Measurements from ENCODE around the gene SIPA1L3. TPM values are rescaled to one million over a fixed set of nuclear protein-coding genes. Genes with fewer than 3 reads are reported as not detected.

The SIPA1L3 gene
- total RNA-seq, 1 experiment from 2014 or later, result 125 TPM

DNA sequence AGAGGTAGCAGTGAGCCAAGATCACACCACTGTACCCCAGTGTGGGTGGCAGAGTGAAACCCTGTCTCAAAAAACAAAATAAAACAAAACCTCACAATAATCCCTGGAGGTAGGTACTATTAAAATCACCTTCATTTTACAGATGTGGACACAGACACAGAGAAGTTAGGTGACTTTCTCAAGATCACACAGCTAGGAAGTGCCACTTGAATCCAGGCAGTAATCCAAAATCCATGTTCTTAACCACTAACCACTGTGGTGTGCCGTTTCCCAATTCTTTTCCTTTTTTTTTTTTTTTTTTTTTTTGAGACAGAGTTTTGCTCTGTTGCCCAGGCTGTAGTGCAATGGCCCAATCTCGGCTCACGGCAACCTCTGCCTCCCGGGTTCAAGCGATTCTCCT, 340.1 kb downstream of the SIPA1L3 start:
- no peaks in the 10 kb centered on the region for H3K9me3 ChIP-seq
- H3K27me3 ChIP-seq (replicated peaks; ENCODE audit: control insufficient read depth, insufficient read depth, low read length), result no peaks in the 10 kb centered on the region
- Mint-ChIP-seq H3K4me1 (ENCODE audit: low read depth, unreplicated experiment) (peaks cover 39% of the 10 kb centered on the region), H3K9me3 (ENCODE audit: unreplicated experiment) (no peaks in the 10 kb centered on the region), H3K4me3 (ENCODE audit: unreplicated experiment) (no peak overlapping the region), H3K36me3 (ENCODE audit: insufficient read depth, unreplicated experiment) (peaks cover 6% of the 10 kb centered on the region), H3K27ac (ENCODE audit: unreplicated experiment) (no peak overlapping the region), H3K27me3 (ENCODE audit: insufficient read depth, unreplicated experiment) (no peaks in the 10 kb centered on the region)
- H3K36me3 ChIP-seq (ENCODE audit: control insufficient read depth, insufficient read depth, low read length), result no peaks in the 10 kb centered on the region
- BruUV-seq (replicated peaks), result no TSS peak
- intact Hi-C loops (cut with micrococcal nuclease; ENCODE audit: unreplicated experiment), result no loop called here
- no peak for DNase-seq
- POLR2A ChIA-PET, result no interaction called here
- TF ChIP-seq, protein P1, sequence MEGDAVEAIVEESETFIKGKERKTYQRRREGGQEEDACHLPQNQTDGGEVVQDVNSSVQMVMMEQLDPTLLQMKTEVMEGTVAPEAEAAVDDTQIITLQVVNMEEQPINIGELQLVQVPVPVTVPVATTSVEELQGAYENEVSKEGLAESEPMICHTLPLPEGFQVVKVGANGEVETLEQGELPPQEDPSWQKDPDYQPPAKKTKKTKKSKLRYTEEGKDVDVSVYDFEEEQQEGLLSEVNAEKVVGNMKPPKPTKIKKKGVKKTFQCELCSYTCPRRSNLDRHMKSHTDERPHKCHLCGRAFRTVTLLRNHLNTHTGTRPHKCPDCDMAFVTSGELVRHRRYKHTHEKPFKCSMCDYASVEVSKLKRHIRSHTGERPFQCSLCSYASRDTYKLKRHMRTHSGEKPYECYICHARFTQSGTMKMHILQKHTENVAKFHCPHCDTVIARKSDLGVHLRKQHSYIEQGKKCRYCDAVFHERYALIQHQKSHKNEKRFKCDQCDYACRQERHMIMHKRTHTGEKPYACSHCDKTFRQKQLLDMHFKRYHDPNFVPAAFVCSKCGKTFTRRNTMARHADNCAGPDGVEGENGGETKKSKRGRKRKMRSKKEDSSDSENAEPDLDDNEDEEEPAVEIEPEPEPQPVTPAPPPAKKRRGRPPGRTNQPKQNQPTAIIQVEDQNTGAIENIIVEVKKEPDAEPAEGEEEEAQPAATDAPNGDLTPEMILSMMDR (IDR thresholded peaks at IDR 0.05; ENCODE audit: insufficient read depth in 1 of 2, low read depth in 1 of 2, low read length in 1 of 2, severe bottlenecking in 1 of 2, unreplicated experiment in 1 of 2), result no peak
- no peak overlapping the region for H3K4me3 ChIP-seq (ENCODE audit: low read depth, low read length)
- CTCF ChIA-PET, result interaction anchor here (0.6 to 2.0 kb wide), 4 partner anchors 8 to 251 kb away, joined by 3 to 6 read pairs (median 4); partner anchors contain the start of genes CATSPERG and SPINT2
- H3K4me1 ChIP-seq, result peaks cover 29% of the 10 kb centered on the region

GRCh38 chr19:38247734-38248268, 340.8 kb downstream of the SIPA1L3 start:
- no peak for DNase-seq

GRCh38 chr19:38248421-38248820, 341.4 kb downstream of the SIPA1L3 start:
- no peaks in the 10 kb centered on the region for H3K36me3 ChIP-seq (ENCODE audit: control insufficient read depth, insufficient read depth, low read length)
- no peaks in the 10 kb centered on the region for H3K9me3 ChIP-seq
- no peak overlapping the region for H3K4me3 ChIP-seq (ENCODE audit: low read depth, low read length)
- Mint-ChIP-seq H3K4me1 (ENCODE audit: low read depth, unreplicated experiment) (peaks cover 40% of the 10 kb centered on the region), H3K4me3 (ENCODE audit: unreplicated experiment) (no peak overlapping the region), H3K9me3 (ENCODE audit: unreplicated experiment) (no peaks in the 10 kb centered on the region), H3K36me3 (ENCODE audit: insufficient read depth, unreplicated experiment) (peaks cover 6% of the 10 kb centered on the region), H3K27me3 (ENCODE audit: insufficient read depth, unreplicated experiment) (no peaks in the 10 kb centered on the region), H3K27ac (ENCODE audit: unreplicated experiment) (no peak overlapping the region)
- TF ChIP-seq, protein P1 (IDR thresholded peaks at IDR 0.05; ENCODE audit: insufficient read depth in 1 of 2, low read depth in 1 of 2, low read length in 1 of 2, severe bottlenecking in 1 of 2, unreplicated experiment in 1 of 2), result no peak
- BruUV-seq (replicated peaks), result no TSS peak
- POLR2A ChIA-PET, result no interaction called here
- CTCF ChIA-PET, result interaction anchor here (1.0 kb wide), 1 partner anchor 16 kb away, joined by 6 read pairs; the partner anchor contains the start of gene SPINT2
- peaks cover 42% of the 10 kb centered on the region for H3K4me1 ChIP-seq
- H3K27me3 ChIP-seq (replicated peaks; ENCODE audit: control insufficient read depth, insufficient read depth, low read length), result no peaks in the 10 kb centered on the region
- intact Hi-C loops (cut with micrococcal nuclease; ENCODE audit: unreplicated experiment), result no loop called here
- DNase-seq, result peak in 1 of 2 experiments; percentile 63

More at GRCh38 chr19:38247734-38248268, 340.8 kb downstream of the SIPA1L3 start:
- Mint-ChIP-seq H3K4me1 (ENCODE audit: low read depth, unreplicated experiment) (peaks cover 40% of the 10 kb centered on the region), H3K27me3 (ENCODE audit: insufficient read depth, unreplicated experiment) (no peaks in the 10 kb centered on the region), H3K9me3 (ENCODE audit: unreplicated experiment) (no peaks in the 10 kb centered on the region), H3K4me3 (ENCODE audit: unreplicated experiment) (no peak overlapping the region), H3K27ac (ENCODE audit: unreplicated experiment) (no peak overlapping the region), H3K36me3 (ENCODE audit: insufficient read depth, unreplicated experiment) (peaks cover 6% of the 10 kb centered on the region)
- H3K4me1 ChIP-seq, result peaks cover 35% of the 10 kb centered on the region
- intact Hi-C loops (cut with micrococcal nuclease; ENCODE audit: unreplicated experiment), result no loop called here
- TF ChIP-seq, protein P1 (IDR thresholded peaks at IDR 0.05; ENCODE audit: insufficient read depth in 1 of 2, low read depth in 1 of 2, low read length in 1 of 2, severe bottlenecking in 1 of 2, unreplicated experiment in 1 of 2), result no peak
- CTCF ChIA-PET, result interaction anchor here (0.6 to 1.0 kb wide), 2 partner anchors 16 to 252 kb away, joined by 3 to 6 read pairs; partner anchors contain the start of gene SPINT2
- H3K4me3 ChIP-seq (ENCODE audit: low read depth, low read length), result no peak overlapping the region
- POLR2A ChIA-PET, result no interaction called here
- no peaks in the 10 kb centered on the region for H3K36me3 ChIP-seq (ENCODE audit: control insufficient read depth, insufficient read depth, low read length)
- H3K27me3 ChIP-seq (replicated peaks; ENCODE audit: control insufficient read depth, insufficient read depth, low read length), result no peaks in the 10 kb centered on the region
- H3K9me3 ChIP-seq, result no peaks in the 10 kb centered on the region
- no TSS peak for BruUV-seq (replicated peaks)
